Activated T-cell treated with anti-CD3 and anti-CD28 coated beads for 24 hours (primary cell): ENCODE data around the gene CPM.

Experiments
- DNase-seq: peaks from one replicate; pipeline ENCODE4 v3.0.0-alpha.2; 2020; ENCODE audit warnings: low read depth

Gene CPM

DNA sequence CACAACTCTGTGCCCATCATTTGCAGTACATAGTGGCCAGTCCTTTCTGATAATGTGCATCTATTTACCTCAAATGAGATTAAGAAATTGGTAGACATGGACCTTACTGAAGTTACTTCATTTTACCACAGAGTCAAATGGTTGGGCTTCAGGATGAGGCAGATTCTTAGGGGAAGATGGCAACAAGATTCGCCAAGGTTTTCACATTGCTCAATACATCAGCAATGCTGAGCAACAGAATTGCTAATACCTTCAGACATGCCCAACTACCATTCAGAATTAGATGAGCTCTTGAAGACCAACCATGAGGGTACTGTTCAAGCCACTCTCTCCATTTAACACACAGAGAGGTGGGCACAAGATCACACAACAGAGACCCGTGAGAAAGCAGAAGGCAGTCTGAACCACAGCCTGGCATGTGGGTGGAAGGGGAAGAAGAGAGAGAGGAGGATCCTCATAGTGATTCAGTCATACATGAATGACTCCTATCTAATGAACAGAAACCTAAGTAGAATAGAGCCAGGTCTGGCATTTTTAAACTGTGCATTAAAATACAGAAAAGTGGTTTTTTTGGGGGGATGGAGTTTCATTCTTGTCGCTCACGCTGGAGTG is 28.5 kb downstream of the CPM start:
- DNase-seq = no peak

DNA sequence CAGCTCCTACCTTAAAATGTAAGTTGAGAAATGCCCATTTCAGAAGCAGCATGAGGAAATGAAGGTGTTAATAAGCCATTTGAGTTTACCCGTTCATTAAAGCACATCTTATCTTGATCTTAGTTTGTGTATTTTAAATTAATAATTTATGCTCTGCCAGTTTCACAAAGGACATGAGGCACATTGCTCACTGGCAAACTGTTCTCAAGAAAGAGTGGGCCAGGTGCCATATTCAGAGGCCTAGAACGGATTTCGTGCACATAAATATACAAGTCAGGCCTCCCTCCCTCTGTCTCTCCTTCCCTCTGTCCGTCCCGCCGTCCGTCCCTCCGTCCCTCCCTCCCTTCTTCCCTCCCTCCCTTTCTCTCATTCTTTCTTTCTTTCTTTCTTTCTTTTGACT is 29.5 kb downstream of the CPM start:
- no peak for DNase-seq

DNA sequence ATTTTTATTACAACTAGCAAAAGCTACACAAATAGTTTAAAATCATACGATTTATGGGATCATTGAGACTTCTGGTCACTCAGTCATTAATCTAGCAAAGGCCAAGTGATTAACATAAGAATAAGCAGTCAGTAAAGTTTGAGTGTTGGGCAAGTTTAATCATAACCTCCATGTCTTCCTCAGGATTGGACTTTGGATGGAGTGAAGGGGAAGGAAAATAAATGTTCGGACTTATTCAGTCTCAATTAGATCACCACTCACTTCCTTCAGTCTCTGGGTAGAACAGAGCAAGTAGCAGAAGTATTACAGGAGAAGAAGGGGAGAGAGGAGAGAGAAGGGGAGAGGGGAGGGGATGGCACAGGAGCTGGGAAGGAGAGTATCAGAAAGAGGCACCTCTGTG is 31.4 kb downstream of the CPM start:
- DNase-seq = no peak

DNA sequence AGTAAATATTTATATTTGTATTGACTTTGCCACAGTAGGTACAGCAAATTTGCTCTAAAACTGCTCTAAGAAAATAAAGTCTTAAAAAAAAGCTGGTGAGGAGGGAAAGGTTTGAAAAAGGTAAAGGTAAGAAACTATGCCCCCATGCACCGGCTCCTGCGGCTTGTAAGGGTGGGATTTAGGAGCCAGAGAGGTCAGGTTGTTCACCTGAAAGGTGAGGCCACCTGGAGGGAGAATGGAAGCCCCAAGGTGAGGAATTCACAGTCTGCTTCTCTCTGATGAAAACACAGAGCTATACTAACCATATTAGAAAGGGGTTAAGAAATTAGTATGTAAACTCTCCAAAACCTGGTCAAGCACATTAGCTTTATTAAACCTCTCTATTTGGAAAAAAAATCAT is 31.8 kb downstream of the CPM start:
- DNase-seq = no peak

DNA sequence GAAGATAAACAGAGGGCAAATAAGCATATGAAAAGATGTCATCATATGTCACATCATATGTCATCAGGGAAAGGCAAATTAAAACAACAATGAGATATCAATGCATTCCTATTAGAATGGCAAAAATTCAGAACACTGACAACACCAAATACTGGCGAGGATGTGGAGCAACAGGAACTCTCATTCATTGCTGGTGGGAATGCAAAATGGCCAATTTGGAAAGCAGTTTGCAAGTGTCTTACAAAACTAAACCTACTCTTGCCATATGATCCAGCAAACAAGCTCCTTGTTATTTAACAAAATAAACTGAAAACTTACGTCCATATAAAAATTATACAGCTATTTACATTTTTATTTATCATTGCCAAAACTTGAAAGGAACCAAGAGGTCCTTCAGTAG is 32.7 kb downstream of the CPM start:
- DNase-seq = no peak

DNA sequence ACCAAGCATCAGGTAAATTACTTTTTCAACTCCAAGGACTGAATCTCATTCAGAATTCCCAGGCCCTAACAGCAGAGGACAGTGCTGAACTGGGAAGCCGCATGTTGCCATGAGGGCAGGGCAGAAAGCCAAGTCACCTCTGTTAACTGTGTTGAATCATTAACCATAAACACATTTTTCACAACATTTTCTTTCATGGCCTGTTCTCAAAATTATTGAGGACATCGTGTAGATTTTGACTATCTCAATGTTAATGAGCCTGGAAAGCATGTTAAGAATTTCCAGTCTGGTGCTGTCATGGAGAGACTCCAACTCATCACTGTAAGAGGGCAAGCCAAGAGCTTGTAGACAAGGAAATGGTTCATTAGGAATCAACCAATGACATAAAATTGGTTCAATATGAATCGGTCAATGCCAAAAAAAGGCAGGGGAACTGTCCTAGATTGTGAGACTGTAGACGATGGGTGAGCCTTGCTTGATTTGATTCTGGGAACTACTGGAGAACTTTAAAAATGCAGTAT is 33.7 kb downstream of the CPM start:
- DNase-seq = no peak

DNA sequence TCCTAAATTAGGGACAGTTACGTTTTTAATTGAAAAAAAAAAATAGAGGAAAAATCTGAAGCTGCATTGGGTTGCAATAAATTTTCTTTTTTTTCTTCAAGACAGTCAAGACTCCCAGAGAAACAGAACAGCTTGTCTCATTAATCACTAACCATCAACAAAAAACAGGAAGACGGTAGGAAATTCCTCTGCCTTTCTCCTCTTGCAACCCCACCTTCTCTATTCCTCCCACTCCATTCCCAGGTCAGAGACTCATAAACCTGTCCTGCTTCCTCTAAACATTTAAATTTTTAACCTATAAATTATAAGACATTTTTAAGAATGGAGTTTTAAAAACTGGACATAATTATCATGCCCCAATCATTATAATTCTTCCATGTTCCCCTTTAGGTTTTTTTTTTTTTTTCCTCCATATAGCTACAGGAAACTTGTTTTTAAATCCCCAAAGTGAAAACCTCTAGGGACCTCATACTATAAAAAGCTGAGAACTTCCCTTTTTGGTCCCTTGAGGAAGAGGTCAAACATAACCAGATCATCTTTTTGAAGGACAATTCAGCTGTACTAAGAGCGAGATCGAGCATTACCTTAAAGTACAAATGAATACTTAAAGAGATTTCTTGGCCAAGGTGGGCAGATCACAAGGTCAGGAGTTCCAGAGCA is 36.0 kb downstream of the CPM start:
- no peak for DNase-seq

DNA sequence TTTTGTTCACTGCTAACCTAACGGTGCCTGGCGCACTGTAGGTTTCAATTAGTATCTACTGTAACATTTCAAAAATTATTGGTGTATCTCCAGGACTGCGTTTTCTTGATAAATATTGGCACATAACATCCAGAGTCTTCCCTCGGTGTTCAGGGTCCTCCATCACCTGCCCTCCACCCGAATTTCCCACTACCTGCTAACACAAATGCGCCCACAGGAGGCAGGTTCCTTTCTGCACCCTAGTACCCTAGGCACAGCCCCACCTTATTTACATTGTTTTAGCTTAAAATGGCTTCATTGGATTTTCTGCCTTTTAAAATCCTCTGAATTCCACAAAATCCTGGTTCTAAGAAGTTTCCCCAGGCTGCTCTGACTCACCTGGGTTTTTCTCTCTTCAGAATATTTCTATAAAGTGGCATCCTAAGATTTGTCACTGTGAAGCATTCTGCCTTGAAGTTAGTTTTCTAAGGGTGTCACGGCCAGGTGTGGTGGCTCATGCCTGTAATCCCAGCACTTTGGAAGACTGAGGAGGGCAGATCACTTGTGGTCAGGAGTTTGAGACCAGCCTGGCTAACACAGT is 38.6 kb downstream of the CPM start:
- no peak for DNase-seq

DNA sequence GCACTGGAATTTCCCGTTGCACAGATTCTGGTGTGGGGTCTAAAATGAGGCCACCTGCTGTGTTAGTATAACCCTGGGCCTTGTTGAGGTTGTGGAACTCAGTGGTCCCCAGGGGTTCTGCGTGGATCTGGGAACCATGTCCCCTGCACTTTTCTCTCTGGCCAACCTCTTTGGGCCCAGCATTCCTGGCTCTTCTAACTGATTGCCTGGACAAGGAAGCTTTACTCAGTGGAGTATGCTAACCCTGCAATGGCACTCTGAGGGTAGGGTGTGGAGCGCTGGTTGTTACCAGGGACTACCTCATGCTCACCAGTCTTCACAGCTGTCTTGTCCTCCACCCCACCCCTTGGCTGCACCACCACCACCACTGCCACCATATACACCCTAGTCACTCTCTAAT is 39.2 kb downstream of the CPM start:
- no peak for DNase-seq

DNA sequence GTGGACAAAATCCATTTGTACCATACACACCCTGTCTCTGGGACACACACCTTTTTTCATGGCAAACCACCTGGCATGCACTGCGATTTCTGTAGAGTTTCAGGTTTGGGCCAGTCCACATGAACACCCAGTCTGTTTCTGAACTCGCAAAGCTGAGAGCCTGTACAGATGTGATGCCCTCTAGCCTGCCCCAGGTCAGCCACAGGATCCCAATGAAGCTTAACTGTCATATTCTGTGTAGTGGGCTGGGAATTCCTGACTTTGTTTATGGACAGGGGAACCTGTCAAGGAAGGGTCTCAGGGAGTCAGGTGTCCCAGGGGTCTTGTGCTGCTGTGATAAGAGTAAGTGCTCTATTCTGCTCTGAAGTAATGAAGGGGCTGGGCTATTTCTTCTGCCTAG is 39.8 kb downstream of the CPM start:
- DNase-seq = no peak

DNA sequence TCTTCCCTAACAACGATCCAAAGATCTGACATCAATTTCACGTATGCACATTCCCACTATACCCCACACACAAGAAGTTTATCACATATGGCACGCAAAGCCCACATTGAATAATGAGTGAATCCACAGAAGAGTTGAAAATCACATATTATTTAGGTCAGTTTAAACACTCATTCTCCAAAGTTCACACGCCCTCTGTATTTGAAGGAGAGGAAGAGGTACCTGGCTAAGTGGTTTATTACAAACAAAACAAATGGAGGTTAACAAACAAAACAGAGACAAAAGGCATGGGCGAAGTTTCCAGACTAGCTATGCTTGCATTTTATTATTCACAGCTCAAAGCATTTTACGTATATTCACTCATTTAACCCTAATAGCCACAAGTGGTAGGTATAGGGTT is 41.8 kb downstream of the CPM start:
- no peak for DNase-seq

DNA sequence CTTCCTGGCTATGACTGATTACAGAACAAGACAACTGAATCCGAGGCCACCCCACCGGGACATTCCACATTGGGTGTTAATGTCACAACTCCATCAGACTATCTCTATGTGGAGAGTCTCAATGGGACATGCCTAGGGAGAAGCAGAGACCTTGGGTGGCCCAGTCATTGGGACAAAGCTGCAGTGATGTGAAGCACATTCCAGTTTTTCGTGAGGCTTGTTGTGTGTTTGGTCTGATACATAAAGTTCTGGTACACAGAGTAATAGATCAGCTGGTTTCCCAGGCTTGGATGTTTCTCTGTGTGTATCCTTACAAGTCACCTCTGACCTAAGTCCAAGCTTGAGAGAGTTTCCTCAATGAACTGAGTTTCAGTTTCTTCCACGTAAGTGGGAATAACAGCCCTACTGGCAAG is 42.3 kb downstream of the CPM start:
- DNase-seq = no peak

DNA sequence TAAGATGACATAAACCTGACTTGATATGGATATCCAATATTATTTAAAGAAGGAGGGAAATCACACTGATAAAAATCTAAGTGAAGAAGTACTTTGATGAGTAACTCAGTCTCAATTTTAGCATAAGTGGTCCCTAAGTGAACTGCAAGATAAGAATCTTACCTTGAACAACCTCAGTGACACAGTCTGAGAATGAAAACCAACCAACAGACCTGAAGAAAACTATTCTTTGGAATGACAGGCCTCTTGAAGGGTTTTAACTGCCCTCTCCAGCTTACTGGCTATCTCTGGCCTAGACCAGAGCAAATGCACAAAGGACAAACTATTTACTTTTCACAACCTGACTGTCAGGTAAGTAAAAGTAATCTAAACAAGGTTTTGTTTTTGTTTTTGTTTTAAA is 44.7 kb downstream of the CPM start:
- no peak for DNase-seq

DNA sequence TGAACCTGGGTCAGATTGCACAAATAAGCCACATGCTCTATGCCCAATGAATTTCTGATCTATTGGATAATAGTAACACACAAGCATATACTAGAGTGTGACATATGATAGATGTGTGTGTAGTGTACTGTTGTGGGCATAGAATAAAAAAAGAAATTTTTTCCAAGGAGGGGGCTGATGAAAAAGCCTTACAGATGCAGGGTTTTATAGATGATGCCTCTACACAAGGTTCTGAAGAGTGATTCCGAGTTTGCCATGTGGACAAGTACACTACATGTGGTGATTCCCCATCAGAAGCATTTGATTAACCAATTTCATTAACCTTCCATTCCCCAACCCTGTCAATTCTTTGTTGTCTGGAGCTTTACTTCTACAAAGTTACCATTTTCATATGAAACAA is 45.3 kb downstream of the CPM start:
- DNase-seq = no peak

DNA sequence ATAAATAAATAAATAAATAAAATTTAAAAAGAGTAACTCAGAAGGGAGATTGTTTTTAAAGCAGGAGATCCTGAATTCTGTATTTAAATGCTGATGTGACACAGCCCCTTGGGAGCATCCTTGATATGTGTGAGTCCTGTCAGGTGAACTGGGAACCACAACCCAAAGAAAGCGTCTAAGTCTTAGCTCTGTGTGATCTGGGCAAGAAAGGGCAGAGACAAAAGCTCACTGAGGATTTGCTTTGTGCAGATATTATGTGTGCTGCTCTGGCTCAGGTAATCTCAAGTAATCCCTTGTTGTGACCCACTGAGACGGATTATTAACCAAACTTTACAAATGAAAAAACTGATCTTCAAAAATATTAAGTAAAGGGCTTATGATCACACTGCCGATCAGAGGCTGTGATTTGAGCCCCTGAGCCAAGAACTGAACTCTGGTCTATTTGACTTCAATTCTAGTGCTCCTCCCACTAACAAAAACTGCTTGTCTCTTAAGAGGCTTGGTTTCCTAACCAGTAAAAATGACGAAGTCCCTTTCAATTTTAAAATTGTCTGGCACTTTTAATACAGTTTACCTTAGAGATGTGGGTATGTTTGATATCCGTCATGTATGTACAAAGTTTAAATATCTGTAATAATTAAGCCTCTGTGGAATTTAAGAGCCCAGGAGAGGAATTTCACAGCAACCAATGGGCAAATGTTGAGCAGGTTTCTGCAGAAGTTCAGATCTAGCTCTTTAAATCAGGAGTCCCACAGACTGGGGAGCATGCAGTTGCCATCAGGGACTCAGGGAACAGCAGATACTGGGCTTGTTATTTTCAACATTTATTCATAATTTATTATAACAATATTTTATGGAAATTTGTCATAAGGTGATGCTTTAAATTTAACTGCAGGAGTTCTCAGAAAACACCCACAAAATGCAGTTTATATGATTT is 46.1 kb downstream of the CPM start:
- no peak for DNase-seq

DNA sequence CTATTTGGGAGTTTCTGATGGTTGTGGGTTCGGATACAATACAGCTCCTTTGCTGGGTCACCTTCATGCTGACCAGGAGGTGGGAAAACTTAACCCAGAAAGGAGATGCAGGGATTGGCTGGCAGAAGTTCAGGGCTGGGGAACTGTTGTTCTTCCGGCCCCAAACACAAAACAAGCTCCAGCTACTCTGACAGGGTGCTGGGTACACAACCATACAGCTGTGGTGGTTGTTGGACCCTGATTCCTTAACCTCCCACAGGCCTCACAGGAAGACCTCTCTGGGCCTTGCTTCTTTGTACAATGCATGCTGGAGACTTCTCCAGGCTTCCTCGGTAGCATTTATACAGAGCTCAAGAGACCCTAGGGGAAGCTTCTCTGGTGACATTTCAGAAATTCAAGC is 47.6 kb downstream of the CPM start:
- no peak for DNase-seq

DNA sequence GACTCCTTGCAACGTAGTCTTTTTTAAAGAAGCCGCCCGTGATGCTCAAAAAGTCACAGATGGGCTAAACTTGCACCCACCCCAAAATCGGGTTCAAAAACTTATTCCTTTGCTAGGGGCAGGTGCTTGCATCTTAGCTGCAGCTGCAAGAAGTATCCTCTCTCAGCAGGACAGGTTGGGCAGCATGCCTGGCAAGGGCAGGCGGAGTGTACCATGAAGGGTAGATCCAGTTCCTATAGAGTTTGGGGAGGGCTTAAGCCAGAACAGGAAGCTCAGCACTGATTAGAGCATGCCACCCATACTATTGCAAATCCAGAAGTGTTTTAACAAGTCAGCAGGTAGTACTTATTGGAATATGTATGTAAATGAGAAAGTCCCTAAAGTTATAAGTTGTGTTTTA is 48.7 kb downstream of the CPM start:
- DNase-seq = no peak

DNA sequence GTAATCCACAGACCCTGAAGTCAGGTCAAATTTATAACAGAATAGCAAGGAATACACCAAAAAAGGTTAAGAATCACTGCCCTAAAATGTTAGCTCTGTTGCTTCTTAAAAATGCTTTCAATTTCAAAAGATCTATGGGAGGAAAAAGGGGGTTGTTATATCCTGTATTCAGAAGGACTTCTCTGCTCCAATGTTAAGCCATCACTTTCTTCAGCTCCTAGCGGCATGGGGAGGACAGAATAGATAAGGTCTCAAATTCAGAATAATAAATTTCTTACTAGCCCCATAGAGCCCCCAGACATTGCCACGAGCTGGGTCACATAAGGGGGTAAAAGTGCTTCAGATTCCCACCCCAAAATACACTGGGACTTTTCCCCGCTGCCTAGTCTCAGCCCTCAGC is 49.8 kb downstream of the CPM start:
- no peak for DNase-seq

DNA sequence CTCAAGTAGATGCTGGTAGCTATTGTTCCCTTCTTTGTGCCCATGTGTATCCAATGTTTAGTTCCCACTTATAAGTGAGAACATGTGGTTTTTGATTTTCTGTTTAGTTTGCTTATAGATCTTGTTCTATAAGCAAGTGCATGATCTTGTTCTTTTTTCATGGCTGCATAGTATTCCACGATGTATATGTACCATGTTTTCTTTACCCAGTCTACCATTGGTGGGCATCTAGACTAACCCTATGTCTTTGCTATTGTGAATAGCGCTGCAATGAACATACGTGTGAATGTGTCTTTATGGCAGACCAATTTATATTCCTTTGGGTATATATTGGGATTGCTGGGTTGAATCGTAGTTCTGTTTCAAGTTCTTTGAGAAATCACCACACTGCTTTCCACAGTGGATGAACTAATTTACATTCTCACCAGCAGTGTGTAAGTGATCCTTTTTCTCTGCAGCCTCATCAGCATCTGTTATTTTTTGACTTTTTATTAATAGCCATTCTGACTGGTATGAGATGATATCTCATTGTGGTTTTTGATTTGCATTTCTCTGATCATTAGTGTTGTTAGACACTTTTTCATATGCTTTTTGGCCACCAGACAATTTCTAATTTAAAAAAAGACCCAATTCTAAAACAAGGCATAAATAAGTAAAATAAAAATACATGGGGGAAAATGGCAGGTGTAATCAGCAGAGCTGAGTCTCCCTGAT is 50.6 kb downstream of the CPM start:
- no peak for DNase-seq

DNA sequence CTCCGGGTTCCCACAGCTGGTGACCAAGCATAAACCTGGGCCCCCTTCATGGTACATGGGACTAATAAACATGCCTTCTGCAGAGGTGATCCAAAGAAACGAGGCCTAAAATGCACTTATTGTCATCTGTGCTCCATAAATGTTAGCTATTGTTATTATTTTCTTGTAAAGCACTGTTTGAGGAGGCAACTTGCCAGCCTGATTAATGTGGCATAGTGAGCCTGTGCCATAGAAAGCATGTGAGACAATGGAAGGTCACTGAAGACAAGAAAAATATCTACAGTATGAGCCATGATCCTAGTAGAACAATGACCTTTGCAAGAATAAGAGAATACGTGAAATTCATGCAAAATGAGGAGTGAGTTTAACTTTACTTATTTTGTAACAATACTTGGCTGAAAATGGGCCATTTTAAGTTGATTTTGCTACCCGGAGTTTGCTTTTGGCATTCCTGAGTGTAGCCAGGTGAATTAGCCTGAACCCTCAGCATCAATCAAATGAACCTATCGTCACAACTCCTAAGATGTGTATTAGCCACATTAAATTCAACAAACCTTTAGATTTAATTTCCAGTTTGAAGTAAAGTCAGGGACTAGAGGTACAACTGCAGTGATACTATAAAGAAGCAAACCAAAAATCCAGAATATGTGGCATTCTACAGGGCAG is 52.2 kb downstream of the CPM start:
- DNase-seq = no peak

DNA sequence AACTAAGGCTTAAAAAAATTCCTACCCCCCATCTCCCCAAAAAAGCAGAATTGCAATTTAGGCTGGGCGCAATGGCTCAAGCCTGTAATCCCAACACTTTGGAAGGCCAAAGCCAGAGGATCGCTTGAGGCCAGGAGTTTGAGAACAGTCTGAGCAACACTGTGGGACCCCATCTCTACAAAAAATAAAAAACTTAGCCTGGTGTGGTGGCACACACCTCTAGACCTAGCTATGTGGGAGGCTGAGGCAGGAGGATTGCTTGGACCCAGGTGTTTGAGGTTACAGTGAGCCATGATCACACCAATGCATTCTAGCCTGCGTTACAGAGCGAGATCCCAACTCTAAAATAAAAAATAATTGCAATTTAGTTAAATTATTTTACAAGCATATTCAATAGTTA is 54.1 kb downstream of the CPM start:
- DNase-seq = no peak
